ENCODE measurements around the gene NRDE2. TPM values are rescaled to one million over a fixed set of nuclear protein-coding genes. Genes with fewer than 3 reads are reported as not detected.
A peak's percentile ranks its signal among the peaks of the same experiment; 100 is the strongest.

The NRDE2 gene
- total and polyA plus RNA-seq, 4 donors = 5.6 to 20.0 (median 13.7) TPM

DNA sequence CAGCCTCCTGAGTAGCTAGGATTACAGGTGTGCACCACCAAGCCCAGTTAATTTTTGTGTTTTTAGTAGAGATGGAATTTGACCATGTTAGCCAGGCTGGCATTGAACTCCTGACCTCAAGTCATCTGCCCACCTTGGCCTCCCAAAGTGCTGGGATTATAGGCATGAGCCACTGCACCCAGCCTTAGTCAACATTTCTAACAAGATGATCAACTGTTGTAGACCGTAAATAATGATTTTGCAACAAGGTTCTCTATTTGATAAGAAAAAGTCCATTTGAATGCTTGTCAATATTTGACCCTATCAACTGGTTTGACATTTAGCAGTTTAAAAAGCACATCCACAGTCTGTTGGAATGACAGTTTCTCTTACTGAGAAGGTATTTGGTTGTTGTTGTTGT lies 25.2 kb upstream of the NRDE2 start:
- Histone ChIP-seq H3K4me1 (ENCODE audit: control insufficient read depth in 4 of 4, insufficient read depth in 4 of 4, low read length in 3 of 4) (peaks cover 5 to 28% (median 16%) of the 10 kb centered on the region in 4 donors), H3K9me3 (ENCODE audit: control insufficient read depth in 4 of 4, low read length in 3 of 4) (no peaks in the 10 kb centered on the region), H3K27me3 (ENCODE audit: control insufficient read depth in 4 of 4, insufficient read depth in 4 of 4, low read length in 3 of 4) (no peaks in the 10 kb centered on the region), H3K27ac (ENCODE audit: low read depth in 1 of 2, low read length in 2 of 2) (no peak overlapping the region), H3K36me3 (ENCODE audit: control insufficient read depth in 4 of 4, insufficient read depth in 3 of 4, low read depth in 1 of 4, low read length in 3 of 4) (no peaks in the 10 kb centered on the region), H3K4me3 (ENCODE audit: low read depth in 1 of 3, low read length in 3 of 3) (no peak overlapping the region), H3K9ac (ENCODE audit: low read depth in 1 of 2, low read length in 2 of 2) (no peak overlapping the region)
- TF ChIP-seq NR2F2 (IDR thresholded peaks at IDR 0.05) = no peak
- TF ChIP-seq, protein P1, sequence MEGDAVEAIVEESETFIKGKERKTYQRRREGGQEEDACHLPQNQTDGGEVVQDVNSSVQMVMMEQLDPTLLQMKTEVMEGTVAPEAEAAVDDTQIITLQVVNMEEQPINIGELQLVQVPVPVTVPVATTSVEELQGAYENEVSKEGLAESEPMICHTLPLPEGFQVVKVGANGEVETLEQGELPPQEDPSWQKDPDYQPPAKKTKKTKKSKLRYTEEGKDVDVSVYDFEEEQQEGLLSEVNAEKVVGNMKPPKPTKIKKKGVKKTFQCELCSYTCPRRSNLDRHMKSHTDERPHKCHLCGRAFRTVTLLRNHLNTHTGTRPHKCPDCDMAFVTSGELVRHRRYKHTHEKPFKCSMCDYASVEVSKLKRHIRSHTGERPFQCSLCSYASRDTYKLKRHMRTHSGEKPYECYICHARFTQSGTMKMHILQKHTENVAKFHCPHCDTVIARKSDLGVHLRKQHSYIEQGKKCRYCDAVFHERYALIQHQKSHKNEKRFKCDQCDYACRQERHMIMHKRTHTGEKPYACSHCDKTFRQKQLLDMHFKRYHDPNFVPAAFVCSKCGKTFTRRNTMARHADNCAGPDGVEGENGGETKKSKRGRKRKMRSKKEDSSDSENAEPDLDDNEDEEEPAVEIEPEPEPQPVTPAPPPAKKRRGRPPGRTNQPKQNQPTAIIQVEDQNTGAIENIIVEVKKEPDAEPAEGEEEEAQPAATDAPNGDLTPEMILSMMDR (IDR thresholded peaks at IDR 0.05; ENCODE audit: low read depth, low read length, missing input control) = no peak
- TF ChIP-seq FOXA1 (IDR thresholded peaks at IDR 0.05) = no peak
- peak; percentile 68 to 81 for TF ChIP-seq RXRA (IDR thresholded peaks at IDR 0.05)
- peak; percentile 60 for TF ChIP-seq SP1 (IDR thresholded peaks at IDR 0.05)
- TF ChIP-seq HNF4G (IDR thresholded peaks at IDR 0.05) = peak; percentile 22
- peak; percentile 61 for TF ChIP-seq FOXA2 (IDR thresholded peaks at IDR 0.05)
- TF ChIP-seq HNF4A (conservative IDR thresholded peaks at IDR 0.05) = peak; percentile 71 to 73
- TF ChIP-seq, protein P2, sequence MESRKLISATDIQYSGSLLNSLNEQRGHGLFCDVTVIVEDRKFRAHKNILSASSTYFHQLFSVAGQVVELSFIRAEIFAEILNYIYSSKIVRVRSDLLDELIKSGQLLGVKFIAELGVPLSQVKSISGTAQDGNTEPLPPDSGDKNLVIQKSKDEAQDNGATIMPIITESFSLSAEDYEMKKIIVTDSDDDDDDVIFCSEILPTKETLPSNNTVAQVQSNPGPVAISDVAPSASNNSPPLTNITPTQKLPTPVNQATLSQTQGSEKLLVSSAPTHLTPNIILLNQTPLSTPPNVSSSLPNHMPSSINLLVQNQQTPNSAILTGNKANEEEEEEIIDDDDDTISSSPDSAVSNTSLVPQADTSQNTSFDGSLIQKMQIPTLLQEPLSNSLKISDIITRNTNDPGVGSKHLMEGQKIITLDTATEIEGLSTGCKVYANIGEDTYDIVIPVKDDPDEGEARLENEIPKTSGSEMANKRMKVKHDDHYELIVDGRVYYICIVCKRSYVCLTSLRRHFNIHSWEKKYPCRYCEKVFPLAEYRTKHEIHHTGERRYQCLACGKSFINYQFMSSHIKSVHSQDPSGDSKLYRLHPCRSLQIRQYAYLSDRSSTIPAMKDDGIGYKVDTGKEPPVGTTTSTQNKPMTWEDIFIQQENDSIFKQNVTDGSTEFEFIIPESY (IDR thresholded peaks at IDR 0.05) = peak; percentile 19
- TF ChIP-seq, protein P3, sequence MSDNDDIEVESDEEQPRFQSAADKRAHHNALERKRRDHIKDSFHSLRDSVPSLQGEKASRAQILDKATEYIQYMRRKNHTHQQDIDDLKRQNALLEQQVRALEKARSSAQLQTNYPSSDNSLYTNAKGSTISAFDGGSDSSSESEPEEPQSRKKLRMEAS (IDR thresholded peaks at IDR 0.05) = no peak
- TF ChIP-seq JUND (IDR thresholded peaks at IDR 0.05) = peak in 1 of 2 donors; percentile 45
- TF ChIP-seq YY1 (IDR thresholded peaks at IDR 0.05) = no peak
- no peak for DNase-seq (ENCODE audit: low spot score)
- 40% methylated on average over 1 of the region's 1 CpG for WGBS

DNA sequence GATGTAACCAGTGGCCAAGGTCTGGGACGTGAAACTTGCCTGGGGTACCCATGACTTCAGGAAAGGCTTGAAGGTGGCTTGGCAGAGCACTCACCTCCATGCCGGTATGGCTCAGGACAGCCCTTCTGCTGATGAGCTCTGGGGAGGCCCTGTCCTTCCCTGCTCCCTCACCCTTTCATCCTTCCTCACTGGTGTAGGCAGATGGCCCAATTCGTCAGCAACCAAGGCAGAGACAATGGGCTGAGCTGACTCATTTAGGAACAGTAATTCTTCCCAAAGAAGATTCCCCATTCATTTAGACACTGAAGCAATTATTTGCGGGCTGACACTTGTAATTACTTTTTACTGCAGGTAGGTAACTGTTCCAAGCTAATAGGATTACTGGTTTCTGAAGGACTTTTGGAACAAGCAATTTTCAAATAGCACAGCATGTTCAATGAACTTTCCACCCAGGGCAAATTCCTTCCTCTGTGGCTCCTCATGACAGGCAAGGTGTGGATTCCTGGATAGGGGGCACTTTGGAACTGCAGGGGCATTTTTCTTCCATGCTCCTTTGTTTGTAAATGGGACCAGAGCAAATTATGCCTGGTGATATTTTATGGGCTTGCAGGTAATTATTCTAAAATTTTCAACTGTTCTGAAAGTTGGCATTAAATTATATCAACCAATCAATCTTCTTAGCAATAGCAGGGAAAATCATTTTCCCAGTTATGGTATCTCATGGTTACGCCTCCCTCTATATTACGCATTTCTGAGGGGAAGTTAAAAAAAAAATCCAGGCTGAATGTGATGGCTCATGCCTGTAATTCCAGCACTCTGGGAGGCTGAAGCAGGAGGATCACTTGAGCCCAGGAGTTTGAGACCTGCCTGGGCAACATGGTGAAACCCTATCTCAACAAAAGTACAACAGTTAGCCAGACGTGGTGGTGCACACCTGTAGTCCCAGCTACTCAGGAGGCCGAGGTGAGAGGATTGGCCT lies 24.1 kb upstream of the NRDE2 start:
- H3K27ac ChIP-seq (ENCODE audit: low read depth in 1 of 2, low read length in 2 of 2) = peak overlapping the region in 1 of 2 donors; percentile 48
- TF ChIP-seq, protein P2 (IDR thresholded peaks at IDR 0.05) = no peak
- no peak for TF ChIP-seq FOXA1 (IDR thresholded peaks at IDR 0.05)
- TF ChIP-seq, protein P4, sequence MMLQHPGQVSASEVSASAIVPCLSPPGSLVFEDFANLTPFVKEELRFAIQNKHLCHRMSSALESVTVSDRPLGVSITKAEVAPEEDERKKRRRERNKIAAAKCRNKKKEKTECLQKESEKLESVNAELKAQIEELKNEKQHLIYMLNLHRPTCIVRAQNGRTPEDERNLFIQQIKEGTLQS (IDR thresholded peaks at IDR 0.05) = no peak
- TF ChIP-seq JUND (IDR thresholded peaks at IDR 0.05) = no peak
- TF ChIP-seq, protein P3 (IDR thresholded peaks at IDR 0.05) = no peak
- TF ChIP-seq FOXA2 (IDR thresholded peaks at IDR 0.05) = no peak
- no peak for TF ChIP-seq YY1 (IDR thresholded peaks at IDR 0.05)
- peak; percentile 60 for TF ChIP-seq HNF4G (IDR thresholded peaks at IDR 0.05)
- TF ChIP-seq TAF1 (conservative IDR thresholded peaks at IDR 0.05) = no peak
- peak; percentile 93 to 96 for TF ChIP-seq HNF4A (conservative IDR thresholded peaks at IDR 0.05)
- peak; percentile 44 to 76 for TF ChIP-seq RXRA (IDR thresholded peaks at IDR 0.05)
- TF ChIP-seq EGR1 (IDR thresholded peaks at IDR 0.05; ENCODE audit: low read depth in 2 of 2) = no peak
- TF ChIP-seq, protein P1 (IDR thresholded peaks at IDR 0.05; ENCODE audit: low read depth, low read length, missing input control) = no peak
- no peak for TF ChIP-seq RAD21 (IDR thresholded peaks at IDR 0.05)
- no peak for TF ChIP-seq GABPA (IDR thresholded peaks at IDR 0.05 in 1 of 2, conservative IDR thresholded peaks at IDR 0.05 in 1 of 2)
- no peak for TF ChIP-seq NR2F2 (IDR thresholded peaks at IDR 0.05)
- peak; percentile 66 for TF ChIP-seq SP1 (IDR thresholded peaks at IDR 0.05)

More for the DNA sequence above, 24.1 kb upstream of the NRDE2 start:
- Histone ChIP-seq H3K4me3 (ENCODE audit: low read depth in 1 of 3, low read length in 3 of 3) (no peak overlapping the region), H3K36me3 (ENCODE audit: control insufficient read depth in 4 of 4, insufficient read depth in 3 of 4, low read depth in 1 of 4, low read length in 3 of 4) (no peaks in the 10 kb centered on the region), H3K4me1 (ENCODE audit: control insufficient read depth in 4 of 4, insufficient read depth in 4 of 4, low read length in 3 of 4) (peaks cover 5 to 28% (median 16%) of the 10 kb centered on the region in 4 donors), H3K9ac (ENCODE audit: low read depth in 1 of 2, low read length in 2 of 2) (peak overlapping the region in 1 of 2 donors; percentile 28), H3K27me3 (ENCODE audit: control insufficient read depth in 4 of 4, insufficient read depth in 4 of 4, low read length in 3 of 4) (no peaks in the 10 kb centered on the region), H3K9me3 (ENCODE audit: control insufficient read depth in 4 of 4, low read length in 3 of 4) (no peaks in the 10 kb centered on the region)
- 64% methylated on average over 8 of the region's 8 CpGs for WGBS
- no peak for DNase-seq (ENCODE audit: low spot score)
